GM18909 (cell line): ENCODE data around the gene FAM43A.
A peak's percentile ranks its signal among the peaks of the same experiment; 100 is the strongest.

Experiments
- ATAC-seq: cut with Tn5 transposase; IDR thresholded peaks from one replicate; pipeline ENCODE4 v1.9.1; 2021; ENCODE audit warnings: mild to moderate bottlenecking; ENCODE audit not compliant: unreplicated experiment, poor library complexity

The FAM43A gene

GRCh38 chr3:194736896-194737600, 51.4 kb downstream of the FAM43A start:
- peak; percentile 60 for ATAC-seq
